Sigmoid colon (tissue), 3 donors: ENCODE data around the gene EGLN1.
A peak's percentile ranks its signal among the peaks of the same experiment; 100 is the strongest.

Experiments
- POLR2A ChIP-seq, 2 donors: fragments of 450-650 bp; IDR thresholded peaks; one replicate each; pipeline ENCODE4 v1.6.1; 2016; ENCODE audit warnings: antibody characterized with exemption in 2 of 2, mild to moderate bottlenecking in 2 of 2, moderate library complexity in 2 of 2
- TF ChIP-seq, protein P1 (sequence below), 4 experiments: fragments of 450-650 bp in 3 of 4; fragments of 200-600 bp in 1 of 4; IDR thresholded peaks; one replicate each; pipeline ENCODE4 v1.5.1; 2016 to 2019; ENCODE audit warnings: antibody characterized with exemption in 4 of 4, mild to moderate bottlenecking in 3 of 4, moderate library complexity in 2 of 4

DNA sequence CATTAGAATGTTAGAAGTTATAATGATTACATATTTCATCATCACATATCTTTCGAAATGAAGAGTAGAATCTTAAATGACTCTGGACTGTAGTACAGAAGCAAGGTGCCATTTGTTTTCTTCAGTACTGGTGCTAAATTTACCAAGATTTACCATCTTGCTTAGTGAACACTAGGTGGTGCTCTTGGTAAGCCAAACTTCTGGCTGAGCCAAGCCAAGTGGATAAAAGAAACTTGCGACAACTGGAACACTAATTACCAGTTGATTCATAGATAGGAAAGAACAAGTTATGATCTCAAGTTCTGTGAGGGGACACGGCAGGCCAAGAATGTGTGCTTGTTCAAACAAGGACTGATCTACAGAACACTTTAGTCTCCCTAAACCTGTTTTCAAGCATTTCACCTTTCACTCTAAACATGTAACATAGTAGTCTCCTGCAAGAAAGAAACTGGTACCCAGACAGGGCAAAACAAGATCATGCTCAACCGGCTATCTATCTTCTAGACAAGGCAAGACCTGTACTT is 64.2 kb downstream of the EGLN1 start:
- TF ChIP-seq, protein P1, sequence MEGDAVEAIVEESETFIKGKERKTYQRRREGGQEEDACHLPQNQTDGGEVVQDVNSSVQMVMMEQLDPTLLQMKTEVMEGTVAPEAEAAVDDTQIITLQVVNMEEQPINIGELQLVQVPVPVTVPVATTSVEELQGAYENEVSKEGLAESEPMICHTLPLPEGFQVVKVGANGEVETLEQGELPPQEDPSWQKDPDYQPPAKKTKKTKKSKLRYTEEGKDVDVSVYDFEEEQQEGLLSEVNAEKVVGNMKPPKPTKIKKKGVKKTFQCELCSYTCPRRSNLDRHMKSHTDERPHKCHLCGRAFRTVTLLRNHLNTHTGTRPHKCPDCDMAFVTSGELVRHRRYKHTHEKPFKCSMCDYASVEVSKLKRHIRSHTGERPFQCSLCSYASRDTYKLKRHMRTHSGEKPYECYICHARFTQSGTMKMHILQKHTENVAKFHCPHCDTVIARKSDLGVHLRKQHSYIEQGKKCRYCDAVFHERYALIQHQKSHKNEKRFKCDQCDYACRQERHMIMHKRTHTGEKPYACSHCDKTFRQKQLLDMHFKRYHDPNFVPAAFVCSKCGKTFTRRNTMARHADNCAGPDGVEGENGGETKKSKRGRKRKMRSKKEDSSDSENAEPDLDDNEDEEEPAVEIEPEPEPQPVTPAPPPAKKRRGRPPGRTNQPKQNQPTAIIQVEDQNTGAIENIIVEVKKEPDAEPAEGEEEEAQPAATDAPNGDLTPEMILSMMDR (IDR thresholded peaks at IDR 0.05): peak; percentile 68 to 82 (median 71)
- no peak for TF ChIP-seq POLR2A (IDR thresholded peaks at IDR 0.05)
